OCI-LY3 (cell line): ENCODE measurements around the gene CFAP68.

ENCODE experiments used
- EZH2phosphoT487 ChIP-seq: fragments of 200-600 bp; shearing (Covaris generic); IDR thresholded peaks from 2 replicates; pipeline ENCODE4 v1.6.1; 2018; ENCODE audit warnings: antibody characterized with exemption, mixed run types, low read depth
- TF ChIP-seq, protein P1 (sequence below): fragments of 200-600, 300-600 bp; sonication (generic); IDR thresholded peaks from 2 replicates; pipeline ENCODE4 v1.5.1; 2014; ENCODE audit warnings: antibody characterized with exemption, low read length, low read depth

GRCh38 chr11:111849631-111850030 is 29.7 kb upstream of the CFAP68 start:
- no peak for TF ChIP-seq EZH2phosphoT487
- TF ChIP-seq, protein P1, sequence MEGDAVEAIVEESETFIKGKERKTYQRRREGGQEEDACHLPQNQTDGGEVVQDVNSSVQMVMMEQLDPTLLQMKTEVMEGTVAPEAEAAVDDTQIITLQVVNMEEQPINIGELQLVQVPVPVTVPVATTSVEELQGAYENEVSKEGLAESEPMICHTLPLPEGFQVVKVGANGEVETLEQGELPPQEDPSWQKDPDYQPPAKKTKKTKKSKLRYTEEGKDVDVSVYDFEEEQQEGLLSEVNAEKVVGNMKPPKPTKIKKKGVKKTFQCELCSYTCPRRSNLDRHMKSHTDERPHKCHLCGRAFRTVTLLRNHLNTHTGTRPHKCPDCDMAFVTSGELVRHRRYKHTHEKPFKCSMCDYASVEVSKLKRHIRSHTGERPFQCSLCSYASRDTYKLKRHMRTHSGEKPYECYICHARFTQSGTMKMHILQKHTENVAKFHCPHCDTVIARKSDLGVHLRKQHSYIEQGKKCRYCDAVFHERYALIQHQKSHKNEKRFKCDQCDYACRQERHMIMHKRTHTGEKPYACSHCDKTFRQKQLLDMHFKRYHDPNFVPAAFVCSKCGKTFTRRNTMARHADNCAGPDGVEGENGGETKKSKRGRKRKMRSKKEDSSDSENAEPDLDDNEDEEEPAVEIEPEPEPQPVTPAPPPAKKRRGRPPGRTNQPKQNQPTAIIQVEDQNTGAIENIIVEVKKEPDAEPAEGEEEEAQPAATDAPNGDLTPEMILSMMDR, result no peak
